NCI-H82 (cell line): ENCODE measurements around the gene CFAP68.
"Not testable (repeated sequence)": the region's sequence is repeated elsewhere in the genome, so short reads cannot be mapped to it uniquely, and the experiment has no call there.

Experiments used
- DNase-seq: peaks from one replicate; lab custom pipeline; 2025; lab: John Stamatoyannopoulos, UW

The CFAP68 gene

DNA sequence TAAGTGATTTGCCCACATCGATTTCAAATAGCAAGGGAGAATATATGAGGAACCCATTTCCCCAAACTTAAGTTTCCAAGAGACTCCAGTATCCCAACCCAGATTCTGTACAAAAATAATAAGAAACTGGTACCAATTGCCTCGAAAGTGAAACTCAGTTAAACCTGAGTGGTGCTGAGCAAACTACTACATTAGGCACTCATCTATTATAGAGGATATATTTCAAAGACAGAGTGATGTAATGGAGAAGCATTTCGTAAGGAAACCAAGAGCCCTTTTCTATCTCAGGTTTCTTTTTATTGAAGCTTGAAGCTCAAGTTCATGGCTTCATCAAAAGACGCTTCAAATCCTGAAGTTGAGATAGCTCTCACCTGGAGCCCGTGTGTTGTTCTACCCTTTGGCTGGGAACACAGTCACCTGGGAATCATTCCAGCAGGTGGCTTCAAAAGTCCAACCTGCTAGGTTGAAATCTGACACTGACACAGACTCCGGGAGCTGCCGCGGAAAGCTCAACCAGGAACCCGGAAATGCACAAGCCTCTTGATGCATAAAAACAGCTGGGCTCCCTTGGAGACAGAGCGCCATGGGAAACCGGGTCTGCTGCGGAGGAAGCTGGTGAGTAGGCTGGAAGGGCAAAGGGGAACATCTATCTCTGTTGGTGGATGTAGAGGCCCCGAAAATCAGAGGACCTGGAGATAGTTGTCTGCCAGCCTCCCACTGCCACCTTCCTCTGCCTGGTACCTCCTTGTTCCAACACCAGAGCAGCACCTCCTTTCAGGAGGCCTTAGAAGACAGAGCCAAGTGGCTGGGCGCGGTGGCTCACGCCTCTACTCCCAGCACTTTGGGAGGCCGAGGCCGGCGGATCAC lies 39.3 kb downstream of the CFAP68 start, which contains the start of gene C11orf52:
Gene C11orf52 (plus strand): TSS at position 524 of the 867 bp plus-strand sequence. CDS start 60 bp downstream, at position 584.
- DNase-seq, result peak; percentile 7

DNA sequence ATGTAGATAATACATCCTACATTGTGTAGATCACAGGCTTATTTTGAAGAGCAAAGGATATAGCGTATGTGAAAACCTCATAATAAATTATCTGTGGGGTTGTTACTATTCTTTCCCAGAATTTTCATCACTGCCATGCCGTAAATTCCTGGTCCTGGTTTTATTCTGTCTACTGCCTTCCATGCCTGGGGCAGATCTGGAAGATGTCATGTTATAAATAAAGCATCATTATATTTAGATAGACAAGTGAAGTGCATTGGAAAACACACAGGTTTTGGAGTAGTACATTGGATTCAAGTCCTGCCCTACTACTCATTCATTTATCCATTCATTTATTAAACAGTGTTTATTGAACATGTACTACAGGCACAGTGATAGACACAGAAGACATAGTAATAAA lies 41.6 kb downstream of the CFAP68 start:
- no peak for DNase-seq

GRCh38 chr11:111921541-111922230 lies 42.3 kb downstream of the CFAP68 start:
- DNase-seq, result no peak

DNA sequence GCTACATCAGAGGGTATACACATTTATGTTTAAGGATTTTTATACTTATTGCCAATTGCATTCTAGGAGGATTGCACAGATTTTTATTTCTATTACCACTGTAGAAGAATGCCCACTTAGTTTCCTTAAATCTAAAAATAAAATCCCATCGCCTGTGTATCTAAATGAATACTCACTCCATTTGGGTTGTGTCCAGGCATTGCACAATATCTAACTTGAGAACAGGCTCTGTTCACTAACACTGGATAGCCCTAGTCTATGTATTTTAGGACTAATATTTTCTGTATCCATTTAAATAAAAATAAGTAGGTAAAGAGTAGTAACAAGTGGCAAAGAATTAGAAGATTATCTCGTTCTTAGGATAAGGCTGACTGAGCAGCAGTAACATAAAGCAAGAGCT lies 43.5 kb downstream of the CFAP68 start:
- DNase-seq, result no peak

- no peak for DNase-seq
Measured at GRCh38 chr11:111923351-111923788, 44.0 kb downstream of the CFAP68 start.

DNA sequence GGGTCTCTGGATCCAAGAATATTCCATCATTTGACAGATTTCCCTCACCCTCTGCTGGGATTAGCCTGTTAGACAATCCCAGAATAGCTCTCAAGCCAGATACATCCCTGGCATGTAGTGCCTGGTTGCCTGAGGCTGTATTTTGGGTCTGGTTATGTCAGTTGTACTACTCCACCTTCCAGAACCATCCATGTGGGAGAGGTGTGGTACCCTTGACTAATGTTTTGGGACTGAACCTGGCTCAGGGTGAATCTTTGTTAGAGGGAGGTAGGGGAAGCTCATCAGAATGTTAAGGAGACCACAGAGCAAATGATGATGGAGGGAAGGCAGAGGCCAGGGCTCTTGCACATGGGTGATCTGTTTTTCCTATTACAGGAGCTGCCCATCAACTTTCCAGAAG lies 44.6 kb downstream of the CFAP68 start:
- DNase-seq, result no peak

- DNase-seq, result no peak
Measured at GRCh38 chr11:111925953-111926352, 46.6 kb downstream of the CFAP68 start.

DNA sequence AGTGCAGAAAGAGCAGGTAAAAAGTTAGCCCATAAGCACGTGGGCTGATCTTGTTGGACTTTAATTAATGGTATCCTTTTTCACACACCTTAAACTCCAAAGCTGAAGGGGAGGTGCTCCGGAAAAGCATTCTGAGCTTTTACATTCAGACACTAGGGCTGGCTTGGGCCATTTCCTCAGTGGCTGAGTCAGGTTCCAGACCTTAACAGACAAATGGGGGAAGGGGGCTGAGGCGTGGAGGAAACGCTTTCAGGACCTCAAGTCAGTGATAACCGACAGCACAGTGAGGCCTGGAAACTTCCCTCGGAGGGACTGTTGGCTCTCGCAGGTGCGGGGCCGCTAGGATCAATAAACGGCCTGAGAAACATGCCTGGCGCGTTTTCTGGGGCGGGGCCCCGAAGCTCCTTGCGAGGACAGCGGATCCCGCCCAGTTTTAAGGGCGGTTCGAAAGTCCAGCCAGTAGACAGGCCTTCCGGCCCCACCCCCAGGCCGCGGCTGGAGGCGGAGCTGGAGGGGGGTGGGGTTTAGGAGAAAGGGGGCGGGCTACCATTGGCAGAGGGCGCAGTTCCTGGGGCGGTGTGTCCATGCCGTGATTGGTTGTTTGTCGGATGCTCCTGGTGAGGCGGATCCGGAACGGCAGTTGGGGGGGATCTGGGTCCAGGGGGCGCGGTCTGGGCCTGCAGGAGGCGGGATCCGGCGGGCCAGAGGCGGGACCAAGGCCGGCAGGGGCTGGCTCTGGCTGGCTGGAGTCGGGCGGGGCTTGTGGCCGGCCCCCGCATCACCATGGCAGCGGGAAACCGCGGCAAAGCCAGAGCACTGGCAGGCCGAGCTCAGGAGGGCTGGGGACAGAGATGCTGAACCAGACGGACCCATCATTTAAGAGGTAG lies 47.4 kb downstream of the CFAP68 start:
- DNase-seq, result peak; percentile 98

DNA sequence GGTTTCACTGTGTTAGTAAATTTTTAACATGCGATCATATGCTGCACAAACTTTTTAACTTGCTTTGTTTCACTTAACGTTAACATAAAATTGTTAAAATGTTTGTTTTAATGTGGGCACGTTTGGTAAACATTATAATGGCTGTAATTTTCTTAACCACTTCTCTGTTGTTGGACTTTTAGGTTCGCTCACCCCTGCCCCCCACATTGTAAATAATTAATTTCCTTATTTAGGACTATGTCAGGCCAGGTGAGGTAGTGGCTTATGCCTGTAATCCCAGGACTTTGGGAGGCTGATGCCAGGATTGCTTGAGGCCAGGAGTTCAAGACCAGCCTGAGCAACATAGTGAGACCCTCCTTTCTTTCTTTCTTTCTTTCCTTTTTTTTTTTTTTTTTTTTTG lies 51.1 kb downstream of the CFAP68 start:
- DNase-seq, result no peak

DNA sequence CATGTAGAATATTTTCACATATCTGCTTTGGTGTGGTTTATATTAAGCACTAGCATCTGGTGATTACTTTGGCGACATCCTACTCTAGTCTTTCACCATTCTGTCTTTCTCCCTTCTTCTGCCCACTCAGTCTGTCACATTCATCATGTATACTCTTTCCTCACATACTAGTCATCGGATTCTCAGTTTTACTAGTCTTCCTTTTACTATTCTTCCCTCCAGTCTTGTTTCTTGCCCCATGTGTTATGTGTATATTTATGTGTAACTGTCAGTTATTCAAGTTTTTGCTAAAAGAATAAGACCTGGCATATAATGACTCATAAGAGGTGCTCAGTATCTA lies 53.2 kb downstream of the CFAP68 start:
- no peak for DNase-seq

DNA sequence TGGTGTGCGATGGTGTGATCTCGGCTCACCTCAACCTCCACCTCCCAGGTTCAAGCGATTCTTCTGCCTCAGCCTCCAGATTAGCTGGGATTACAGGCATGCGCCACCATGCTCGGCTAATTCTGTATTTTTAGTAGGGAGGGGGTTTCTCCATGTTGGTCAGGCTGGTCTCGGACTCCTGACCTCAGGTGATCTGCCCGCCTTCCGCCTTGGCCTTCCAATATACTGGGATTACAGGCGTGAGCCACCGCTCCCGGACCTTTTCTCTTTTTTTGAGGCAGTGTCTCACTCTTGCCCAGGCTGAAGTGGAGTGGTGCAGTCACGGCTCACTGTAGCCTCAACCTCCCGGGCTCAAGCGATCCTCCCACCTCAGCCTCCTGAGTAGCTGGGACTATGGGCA lies 53.8 kb downstream of the CFAP68 start:
- not testable (repeated sequence) for DNase-seq

- no peak for DNase-seq
Measured at GRCh38 chr11:111933872-111934271, 54.5 kb downstream of the CFAP68 start.

GRCh38 chr11:111934306-111934705 lies 55.0 kb downstream of the CFAP68 start:
- DNase-seq, result no peak
